ENCODE results near the gene USP10.

The USP10 gene

DNA sequence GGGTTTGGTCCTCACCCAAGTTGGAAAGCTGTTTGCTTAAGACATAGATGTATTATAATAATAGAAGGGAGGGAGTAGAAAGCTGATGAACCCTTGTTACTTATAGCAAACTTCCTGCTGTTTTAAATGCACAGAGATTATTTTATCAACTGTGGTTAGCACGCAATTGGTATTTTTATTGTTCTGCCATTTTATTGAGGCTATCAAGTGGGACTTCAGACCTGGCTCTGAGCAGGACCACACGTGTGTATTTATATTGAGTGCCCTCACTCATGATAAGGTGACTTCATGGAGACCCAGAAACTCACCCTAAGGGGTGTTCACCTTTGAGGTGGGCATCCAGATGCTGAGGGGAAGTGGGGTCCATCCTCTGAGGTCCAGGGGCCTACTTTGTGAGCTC is 34.4 kb upstream of the USP10 start:
- no peak for TF ChIP-seq TCF12 (IDR thresholded peaks at IDR 0.05; ENCODE audit: low read depth)
- no peak for TF ChIP-seq TAF1 (IDR thresholded peaks at IDR 0.05; ENCODE audit: low read depth)
- no peak for TF ChIP-seq ZBTB7A (IDR thresholded peaks at IDR 0.05; ENCODE audit: low read depth)
- TF ChIP-seq, protein P1, sequence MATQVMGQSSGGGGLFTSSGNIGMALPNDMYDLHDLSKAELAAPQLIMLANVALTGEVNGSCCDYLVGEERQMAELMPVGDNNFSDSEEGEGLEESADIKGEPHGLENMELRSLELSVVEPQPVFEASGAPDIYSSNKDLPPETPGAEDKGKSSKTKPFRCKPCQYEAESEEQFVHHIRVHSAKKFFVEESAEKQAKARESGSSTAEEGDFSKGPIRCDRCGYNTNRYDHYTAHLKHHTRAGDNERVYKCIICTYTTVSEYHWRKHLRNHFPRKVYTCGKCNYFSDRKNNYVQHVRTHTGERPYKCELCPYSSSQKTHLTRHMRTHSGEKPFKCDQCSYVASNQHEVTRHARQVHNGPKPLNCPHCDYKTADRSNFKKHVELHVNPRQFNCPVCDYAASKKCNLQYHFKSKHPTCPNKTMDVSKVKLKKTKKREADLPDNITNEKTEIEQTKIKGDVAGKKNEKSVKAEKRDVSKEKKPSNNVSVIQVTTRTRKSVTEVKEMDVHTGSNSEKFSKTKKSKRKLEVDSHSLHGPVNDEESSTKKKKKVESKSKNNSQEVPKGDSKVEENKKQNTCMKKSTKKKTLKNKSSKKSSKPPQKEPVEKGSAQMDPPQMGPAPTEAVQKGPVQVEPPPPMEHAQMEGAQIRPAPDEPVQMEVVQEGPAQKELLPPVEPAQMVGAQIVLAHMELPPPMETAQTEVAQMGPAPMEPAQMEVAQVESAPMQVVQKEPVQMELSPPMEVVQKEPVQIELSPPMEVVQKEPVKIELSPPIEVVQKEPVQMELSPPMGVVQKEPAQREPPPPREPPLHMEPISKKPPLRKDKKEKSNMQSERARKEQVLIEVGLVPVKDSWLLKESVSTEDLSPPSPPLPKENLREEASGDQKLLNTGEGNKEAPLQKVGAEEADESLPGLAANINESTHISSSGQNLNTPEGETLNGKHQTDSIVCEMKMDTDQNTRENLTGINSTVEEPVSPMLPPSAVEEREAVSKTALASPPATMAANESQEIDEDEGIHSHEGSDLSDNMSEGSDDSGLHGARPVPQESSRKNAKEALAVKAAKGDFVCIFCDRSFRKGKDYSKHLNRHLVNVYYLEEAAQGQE (IDR thresholded peaks at IDR 0.05; ENCODE audit: low read depth), result no peak
- TF ChIP-seq CEBPB (IDR thresholded peaks at IDR 0.05), result no peak
- no peak for TF ChIP-seq EP300 (IDR thresholded peaks at IDR 0.05; ENCODE audit: borderline replicate concordance)
- TF ChIP-seq TEAD4 (IDR thresholded peaks at IDR 0.05), result no peak
- no peak for TF ChIP-seq FOXM1 (IDR thresholded peaks at IDR 0.05; ENCODE audit: borderline replicate concordance, low read depth)
- no peak for TF ChIP-seq EGR1 (IDR thresholded peaks at IDR 0.05)
- TF ChIP-seq CREB1 (IDR thresholded peaks at IDR 0.05; ENCODE audit: low read depth), result no peak
- no peak for TF ChIP-seq NFIC (IDR thresholded peaks at IDR 0.05)
- TF ChIP-seq RAD21 (IDR thresholded peaks at IDR 0.05; ENCODE audit: low read depth), result no peak
- TF ChIP-seq, protein P2, sequence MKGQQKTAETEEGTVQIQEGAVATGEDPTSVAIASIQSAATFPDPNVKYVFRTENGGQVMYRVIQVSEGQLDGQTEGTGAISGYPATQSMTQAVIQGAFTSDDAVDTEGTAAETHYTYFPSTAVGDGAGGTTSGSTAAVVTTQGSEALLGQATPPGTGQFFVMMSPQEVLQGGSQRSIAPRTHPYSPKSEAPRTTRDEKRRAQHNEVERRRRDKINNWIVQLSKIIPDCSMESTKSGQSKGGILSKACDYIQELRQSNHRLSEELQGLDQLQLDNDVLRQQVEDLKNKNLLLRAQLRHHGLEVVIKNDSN (IDR thresholded peaks at IDR 0.05), result no peak
- TF ChIP-seq YY1 (IDR thresholded peaks at IDR 0.05; ENCODE audit: low read depth), result no peak
- TF ChIP-seq, protein P3, sequence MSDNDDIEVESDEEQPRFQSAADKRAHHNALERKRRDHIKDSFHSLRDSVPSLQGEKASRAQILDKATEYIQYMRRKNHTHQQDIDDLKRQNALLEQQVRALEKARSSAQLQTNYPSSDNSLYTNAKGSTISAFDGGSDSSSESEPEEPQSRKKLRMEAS (IDR thresholded peaks at IDR 0.05), result no peak

DNA sequence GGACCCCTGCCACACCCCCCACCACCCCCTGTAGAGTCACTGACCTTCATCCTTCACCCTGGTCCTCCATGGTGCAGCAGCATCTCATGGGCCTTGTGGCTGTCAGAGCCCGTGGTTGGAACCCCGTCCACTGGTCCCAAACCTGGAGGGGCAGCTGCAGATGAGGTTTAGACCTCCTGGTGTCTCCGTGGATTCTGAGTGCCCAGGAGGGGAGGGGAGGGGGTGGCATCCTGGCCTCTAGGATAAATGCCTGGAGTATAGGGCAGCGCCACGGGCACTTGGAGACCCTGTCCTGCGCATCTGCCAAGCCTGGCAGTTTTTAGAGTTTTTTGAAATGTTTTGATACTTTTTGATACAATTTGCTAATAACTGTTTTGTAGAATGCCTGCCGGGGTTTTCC is 34.0 kb upstream of the USP10 start:
- TF ChIP-seq CEBPB (IDR thresholded peaks at IDR 0.05), result no peak
- no peak for TF ChIP-seq NFIC (IDR thresholded peaks at IDR 0.05)
- no peak for TF ChIP-seq FOXM1 (IDR thresholded peaks at IDR 0.05; ENCODE audit: borderline replicate concordance, low read depth)
- no peak for TF ChIP-seq TEAD4 (IDR thresholded peaks at IDR 0.05)
- TF ChIP-seq, protein P3 (IDR thresholded peaks at IDR 0.05), result no peak
- no peak for TF ChIP-seq TCF12 (IDR thresholded peaks at IDR 0.05; ENCODE audit: low read depth)
- TF ChIP-seq, protein P2 (IDR thresholded peaks at IDR 0.05), result no peak
- no peak for TF ChIP-seq ZBTB7A (IDR thresholded peaks at IDR 0.05; ENCODE audit: low read depth)
- no peak for TF ChIP-seq EP300 (IDR thresholded peaks at IDR 0.05; ENCODE audit: borderline replicate concordance)
- TF ChIP-seq, protein P1 (IDR thresholded peaks at IDR 0.05; ENCODE audit: low read depth), result no peak
- TF ChIP-seq TAF1 (IDR thresholded peaks at IDR 0.05; ENCODE audit: low read depth), result no peak
- TF ChIP-seq YY1 (IDR thresholded peaks at IDR 0.05; ENCODE audit: low read depth), result no peak
- no peak for TF ChIP-seq CREB1 (IDR thresholded peaks at IDR 0.05; ENCODE audit: low read depth)
- TF ChIP-seq RAD21 (IDR thresholded peaks at IDR 0.05; ENCODE audit: low read depth), result no peak

DNA sequence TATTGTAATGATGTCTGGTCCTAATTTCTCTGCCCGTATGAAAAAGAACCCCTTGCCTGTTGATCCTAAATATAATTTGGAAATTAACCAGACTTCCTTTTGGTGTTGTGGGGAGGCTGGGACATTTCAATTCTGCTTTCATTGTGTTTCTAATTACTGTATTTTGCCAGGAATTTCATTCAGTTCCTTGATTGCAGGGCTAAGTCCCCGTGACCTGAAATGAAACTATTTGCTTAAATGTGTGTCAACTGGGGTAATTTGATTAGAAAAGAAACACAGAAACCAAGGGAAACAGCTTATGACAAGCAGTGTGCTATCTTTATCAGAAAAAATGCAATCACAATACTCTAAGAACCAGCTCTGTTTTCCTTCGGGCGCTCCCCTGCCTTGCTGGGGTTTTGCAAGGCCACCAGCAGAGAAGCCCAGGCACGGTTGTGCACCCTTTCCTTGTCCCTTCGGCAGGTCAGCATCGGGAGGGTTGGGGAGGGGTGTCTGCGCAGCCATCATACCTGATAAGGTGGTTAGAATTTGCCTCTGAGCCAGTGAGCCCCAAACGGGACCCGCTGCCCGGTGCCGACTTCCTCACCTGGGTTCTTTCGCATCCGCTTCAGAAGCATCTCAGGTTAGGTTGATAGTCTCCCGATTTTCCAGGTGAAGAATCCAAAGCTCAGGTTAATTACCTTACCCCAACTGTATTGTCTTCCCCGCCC is 32.0 kb upstream of the USP10 start:
- TF ChIP-seq CREB1 (IDR thresholded peaks at IDR 0.05; ENCODE audit: low read depth) (no peak), NFIC (IDR thresholded peaks at IDR 0.05) (no peak), ZBTB7A (IDR thresholded peaks at IDR 0.05; ENCODE audit: low read depth) (no peak), EP300 (IDR thresholded peaks at IDR 0.05; ENCODE audit: borderline replicate concordance) (no peak), EGR1 (IDR thresholded peaks at IDR 0.05) (no peak), YY1 (IDR thresholded peaks at IDR 0.05; ENCODE audit: low read depth) (no peak), FOXM1 (IDR thresholded peaks at IDR 0.05; ENCODE audit: borderline replicate concordance, low read depth) (no peak), RAD21 (IDR thresholded peaks at IDR 0.05; ENCODE audit: low read depth) (no peak), TEAD4 (IDR thresholded peaks at IDR 0.05) (no peak)
- TF ChIP-seq, protein P1 (IDR thresholded peaks at IDR 0.05; ENCODE audit: low read depth), result no peak
- TF ChIP-seq, protein P2 (IDR thresholded peaks at IDR 0.05), result no peak
